LNCAP (cell line): ENCODE results near the gene LPA.

Source experiments
- TF ChIP-seq, protein P1 (sequence below): fragments of 450-650 bp; IDR thresholded peaks from 2 replicates; pipeline ENCODE4 v1.5.1; 2017; ENCODE audit warnings: mild to moderate bottlenecking

Gene LPA

DNA sequence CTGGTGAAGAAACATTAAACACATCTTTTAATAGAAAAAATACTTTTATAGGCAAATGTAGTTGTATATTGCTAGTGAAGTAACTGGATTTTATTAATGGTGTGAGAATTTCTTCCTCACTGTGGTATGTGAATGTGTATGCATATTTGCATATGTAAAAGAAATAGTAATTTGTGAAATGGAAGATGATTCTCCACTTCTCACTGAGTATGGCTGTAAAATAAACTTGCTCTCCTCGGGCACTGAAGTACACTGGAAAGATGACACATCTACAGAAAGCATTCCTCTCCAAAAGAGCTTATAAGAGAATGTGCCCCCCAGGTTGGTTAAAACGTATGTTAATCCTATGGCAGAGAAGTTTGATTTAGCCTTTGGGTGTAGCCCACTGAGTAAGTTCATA, 155.5 kb downstream of the LPA start:
- TF ChIP-seq, protein P1, sequence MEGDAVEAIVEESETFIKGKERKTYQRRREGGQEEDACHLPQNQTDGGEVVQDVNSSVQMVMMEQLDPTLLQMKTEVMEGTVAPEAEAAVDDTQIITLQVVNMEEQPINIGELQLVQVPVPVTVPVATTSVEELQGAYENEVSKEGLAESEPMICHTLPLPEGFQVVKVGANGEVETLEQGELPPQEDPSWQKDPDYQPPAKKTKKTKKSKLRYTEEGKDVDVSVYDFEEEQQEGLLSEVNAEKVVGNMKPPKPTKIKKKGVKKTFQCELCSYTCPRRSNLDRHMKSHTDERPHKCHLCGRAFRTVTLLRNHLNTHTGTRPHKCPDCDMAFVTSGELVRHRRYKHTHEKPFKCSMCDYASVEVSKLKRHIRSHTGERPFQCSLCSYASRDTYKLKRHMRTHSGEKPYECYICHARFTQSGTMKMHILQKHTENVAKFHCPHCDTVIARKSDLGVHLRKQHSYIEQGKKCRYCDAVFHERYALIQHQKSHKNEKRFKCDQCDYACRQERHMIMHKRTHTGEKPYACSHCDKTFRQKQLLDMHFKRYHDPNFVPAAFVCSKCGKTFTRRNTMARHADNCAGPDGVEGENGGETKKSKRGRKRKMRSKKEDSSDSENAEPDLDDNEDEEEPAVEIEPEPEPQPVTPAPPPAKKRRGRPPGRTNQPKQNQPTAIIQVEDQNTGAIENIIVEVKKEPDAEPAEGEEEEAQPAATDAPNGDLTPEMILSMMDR, result no peak

DNA sequence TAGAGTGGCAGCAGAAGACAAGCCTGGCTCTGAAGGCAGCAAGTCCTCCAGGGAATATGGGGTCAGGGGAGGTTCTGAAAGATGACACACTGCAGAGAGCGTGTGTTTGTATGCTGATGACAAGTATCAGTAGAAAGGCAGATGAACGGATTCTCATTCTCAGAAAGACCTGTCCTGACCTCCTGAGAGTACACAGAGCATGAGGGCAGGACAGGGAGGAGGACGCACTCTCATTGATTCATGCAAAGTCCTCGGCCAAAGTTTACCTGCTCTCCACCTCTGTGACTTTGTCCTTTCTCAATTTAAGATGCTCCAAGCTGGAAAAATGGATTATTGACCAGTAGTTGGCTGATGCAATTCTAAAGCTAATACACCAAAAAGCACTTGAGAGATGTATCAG, 156.7 kb downstream of the LPA start:
- TF ChIP-seq, protein P1, result no peak

DNA sequence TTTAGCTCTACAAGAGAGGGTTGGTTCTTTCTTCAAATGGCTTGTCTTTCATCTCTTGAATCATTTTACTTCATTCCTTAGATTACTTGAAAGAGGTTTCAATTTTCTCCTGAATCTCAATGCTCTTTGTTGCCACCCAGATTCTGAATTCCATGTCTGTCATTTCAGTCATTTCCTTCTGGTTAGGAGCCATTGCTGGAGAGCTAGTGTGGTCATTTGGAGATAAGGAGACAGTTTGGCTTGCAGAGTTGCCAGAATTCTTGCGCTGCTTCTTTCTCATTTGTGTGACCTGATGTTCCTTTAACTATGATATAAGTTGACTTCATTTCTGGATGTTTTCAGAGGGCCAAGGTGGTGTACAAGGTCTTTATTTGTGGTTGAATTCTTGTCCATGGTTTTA, 158.1 kb downstream of the LPA start:
- TF ChIP-seq, protein P1, result no peak

DNA sequence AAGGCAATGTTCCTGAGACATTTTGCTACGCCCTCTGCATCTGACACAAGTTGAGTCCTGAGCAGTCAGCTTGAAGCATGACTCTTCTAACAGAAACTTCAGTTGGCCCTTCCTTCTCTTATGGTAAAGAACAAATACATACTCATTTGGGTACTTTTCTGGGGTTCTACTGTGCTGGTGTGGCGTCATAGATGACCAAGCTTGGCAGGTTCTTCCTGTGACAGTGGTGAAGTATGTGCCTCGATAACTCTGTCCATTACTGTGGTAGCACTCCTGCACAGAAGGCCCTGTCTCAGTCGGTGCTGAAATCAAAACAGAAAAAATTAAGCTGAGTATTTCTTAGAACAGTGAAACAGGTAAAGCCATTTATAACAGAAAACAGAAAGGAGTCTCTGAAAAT, 163.4 kb downstream of the LPA start:
- TF ChIP-seq, protein P1, result no peak

DNA sequence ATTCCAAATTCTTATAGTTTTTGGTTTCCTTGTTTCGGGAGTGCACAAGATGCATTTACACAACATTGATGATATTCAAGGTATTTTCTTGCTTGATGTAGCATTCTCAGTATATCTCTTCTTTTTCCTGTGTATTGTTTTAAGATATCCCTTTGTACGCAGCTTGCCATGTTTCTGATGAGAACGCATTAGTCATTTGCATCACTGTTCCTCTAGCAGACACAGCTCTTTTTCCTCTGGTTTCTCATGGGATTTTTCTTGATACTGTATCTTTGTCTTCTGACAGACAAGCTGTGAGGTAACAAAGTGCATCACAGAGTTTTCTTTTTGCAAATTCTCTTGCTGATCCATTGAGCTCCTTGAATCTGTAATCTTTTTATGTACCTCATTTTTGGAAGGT, 169.5 kb downstream of the LPA start:
- TF ChIP-seq, protein P1, result no peak

DNA sequence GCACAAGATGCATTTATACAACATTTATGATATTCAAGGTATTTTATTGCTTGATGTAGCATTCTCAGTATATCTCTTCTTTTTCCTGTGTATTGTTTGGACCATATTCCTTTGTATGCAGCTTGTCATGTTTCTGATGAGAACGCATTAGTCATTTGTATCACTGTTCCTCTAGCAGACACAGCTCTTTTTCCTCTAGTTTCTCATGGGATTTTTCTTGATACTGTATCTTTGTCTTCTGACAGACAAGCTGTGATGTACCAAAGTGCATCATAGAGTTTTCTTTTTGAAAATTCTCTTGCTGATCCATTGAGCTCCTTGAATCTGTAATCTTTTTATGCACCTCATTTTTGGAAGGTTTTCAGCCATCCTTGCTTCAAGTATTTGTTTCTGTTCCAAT, 175.0 kb downstream of the LPA start:
- TF ChIP-seq, protein P1, result no peak

DNA sequence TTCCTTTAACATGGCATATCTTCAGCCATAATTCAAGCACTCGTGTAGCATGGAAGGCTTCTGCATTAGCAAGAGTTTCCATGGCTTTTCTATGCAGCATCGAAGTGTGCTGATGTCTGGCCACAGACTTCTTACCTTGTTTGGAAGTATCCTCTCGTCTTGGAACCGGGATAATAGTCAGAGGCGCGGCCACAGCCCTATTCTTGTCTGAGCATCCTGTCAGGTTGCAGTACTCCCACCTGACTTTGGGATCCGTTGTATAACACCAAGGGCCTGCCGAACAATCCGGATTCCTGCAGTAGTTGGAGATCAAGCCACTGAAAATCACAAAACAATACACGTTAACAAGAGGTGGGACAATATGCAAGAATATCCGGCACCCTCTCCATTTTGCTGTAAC, 177.0 kb downstream of the LPA start:
- TF ChIP-seq, protein P1, result no peak
